GM21360 (cell line): ENCODE measurements around the gene IL11RA.

Experiments
- ATAC-seq: cut with Tn5 transposase; IDR thresholded peaks from one replicate; pipeline ENCODE4 v1.9.1; 2021; ENCODE audit warnings: mild to moderate bottlenecking, moderate library complexity; ENCODE audit not compliant: unreplicated experiment

IL11RA gene

DNA sequence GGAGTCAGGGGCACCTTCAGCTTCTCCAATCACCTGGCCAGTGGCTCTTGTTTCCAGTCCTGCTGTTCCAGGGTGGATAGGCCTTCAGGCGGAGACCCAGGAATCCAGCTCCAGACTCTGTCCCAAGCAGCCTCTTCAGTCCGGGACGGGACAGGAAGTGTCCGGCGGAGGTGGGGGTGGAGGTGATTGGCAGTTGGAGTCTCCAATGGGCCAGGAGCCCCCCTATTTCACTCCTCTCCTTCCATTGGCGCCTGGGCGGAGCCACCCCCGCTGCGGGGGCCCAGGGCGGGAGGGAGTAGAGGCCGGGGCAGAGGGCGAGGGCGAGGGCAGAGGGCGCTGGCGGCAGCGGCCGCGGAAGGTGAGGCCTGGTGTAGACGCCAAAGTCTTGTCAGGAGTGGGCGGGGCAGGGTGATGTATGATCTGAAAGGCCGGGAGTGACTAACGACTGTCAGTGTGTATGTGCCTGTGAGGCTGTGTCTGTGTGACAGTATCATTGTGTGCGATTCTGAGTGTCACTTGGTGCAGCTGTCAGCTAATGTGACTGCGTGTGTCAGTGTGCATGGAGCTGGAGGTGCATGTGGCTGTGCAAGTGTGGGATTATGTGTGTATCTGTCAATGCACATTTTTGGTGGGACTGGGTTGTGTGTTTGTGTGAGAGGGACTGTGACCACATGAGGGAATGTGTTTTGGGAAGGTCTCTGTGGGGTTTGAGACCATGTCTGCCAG is at the start of gene IL11RA:
Gene IL11RA (plus strand): TSS at position 310 of the 726 bp plus-strand sequence. CDS start 3,033 bp downstream, outside the sequence.
- ATAC-seq: no peak

DNA sequence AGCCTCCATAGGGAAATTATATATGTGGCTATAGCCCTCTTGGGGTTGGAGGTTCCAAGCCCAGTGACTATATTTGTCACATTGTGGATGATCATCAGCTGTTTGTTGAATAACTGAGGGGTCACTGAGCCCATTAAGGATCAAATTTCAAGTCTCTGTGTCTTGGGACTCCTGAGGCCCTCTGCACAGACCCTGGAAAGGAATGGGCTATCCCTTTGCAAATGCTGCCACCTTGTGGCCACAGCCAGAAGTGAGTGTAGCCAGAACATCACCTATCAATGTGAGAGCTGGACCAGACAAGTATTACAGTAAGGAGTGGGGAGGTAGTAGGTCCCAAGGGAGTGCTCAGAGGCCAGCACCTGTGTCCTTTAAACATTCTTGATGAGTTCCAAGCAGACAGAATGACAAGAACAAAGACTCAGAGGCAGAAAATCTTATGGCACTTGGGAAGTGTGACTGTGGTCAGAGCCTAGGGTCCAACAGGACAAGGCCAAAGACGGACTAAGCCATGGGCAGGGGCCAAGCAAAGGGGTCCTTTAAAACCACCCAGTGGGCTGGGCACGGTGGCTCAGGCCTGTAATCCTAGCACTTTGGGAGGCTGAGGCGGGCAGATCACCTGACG is 48.3 kb upstream of the IL11RA start:
- ATAC-seq: peak; percentile 62

DNA sequence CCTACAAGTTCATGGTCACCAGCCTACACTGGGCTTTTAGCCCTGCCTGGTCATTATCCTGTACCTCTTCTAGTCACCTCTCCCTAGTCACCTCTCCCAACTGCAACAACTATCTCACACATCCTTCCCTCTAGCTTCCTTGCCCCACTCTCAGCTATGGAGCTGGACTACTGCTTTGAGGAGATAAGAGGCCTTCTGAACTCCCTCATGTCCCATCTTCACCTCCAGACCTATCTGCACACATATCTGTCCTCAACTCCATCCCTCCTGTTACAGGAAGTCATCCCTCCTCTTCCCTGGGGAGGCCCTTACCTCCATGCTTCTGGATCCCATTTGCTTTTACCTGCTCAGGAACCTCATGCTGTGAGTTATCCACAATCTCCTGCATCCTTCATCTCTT is 45.8 kb upstream of the IL11RA start:
- no peak for ATAC-seq

DNA sequence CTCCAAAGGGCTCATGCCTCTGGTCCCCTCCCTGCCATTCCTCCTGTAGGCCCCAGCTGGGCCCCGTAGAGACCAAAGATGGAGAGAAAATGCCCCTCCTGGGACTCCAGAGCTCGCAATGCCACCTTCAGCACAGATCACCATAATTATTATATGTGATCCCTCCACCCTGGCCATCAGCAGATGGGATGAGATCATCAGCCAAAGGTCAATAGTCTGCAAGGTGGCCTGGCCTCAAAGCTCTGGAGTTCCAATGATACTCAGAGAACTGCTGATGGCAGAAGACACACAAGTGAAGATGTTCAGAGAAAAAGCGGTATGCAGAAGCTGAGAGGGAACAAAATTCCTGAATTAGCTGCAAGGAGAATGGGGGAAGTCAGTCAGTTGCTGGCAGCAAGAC is 45.1 kb upstream of the IL11RA start:
- ATAC-seq: no peak

DNA sequence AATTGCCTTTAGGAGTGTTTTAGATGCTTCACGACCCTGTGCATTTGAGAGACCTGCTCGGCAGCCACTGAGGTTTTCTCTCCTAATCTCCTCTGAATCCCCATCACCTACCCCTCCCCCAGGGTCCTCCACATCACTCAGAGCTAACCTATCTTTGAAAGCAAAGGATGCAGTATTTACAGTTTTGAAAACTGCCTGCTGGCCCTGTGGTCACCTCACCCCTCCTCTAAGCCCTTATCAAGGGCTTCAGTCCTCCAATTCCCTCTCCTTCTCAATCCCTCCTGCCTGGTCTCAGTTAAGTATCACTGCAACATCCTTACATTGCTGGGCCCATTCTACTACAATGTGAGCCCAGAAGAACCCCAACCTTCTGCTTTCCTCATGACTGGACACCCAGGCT is 44.7 kb upstream of the IL11RA start:
- ATAC-seq: no peak

DNA sequence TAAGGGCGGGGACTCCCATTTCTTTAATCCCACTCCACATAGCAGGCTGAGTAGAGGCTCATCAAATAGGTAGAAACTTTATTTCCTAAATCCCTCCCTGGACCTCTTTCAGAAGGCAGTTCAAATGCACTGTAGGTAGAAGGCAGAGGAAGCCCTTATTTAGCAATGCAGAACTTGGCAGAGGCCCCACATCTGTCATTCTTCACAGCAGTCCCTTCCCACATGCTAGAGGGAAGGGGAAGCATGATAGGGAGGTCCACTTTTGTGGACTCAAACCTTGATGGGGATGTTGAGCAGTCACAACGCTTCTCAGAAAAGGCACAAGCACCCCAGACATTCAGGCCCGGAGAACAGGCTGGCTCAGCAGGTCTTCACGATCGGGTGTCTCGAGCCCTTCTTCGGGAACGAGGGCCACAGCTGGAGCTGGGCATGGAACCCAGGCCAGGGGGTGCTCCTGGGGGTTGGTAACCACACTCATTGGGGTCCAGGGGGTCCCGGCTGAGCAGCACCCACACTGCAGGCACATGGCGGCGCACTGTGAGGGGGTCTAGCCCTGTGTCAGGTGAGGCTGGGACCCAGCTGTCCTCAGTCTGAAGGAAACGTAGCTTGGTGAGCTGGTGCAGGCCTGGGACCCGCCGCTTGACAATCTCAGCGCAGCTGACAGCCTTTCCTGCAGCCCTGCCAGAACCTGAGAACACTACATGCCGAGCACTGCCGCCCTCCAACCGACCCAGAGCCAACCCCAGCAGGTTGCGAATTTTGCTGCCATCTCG is 41.4 kb upstream of the IL11RA start:
- no peak for ATAC-seq

DNA sequence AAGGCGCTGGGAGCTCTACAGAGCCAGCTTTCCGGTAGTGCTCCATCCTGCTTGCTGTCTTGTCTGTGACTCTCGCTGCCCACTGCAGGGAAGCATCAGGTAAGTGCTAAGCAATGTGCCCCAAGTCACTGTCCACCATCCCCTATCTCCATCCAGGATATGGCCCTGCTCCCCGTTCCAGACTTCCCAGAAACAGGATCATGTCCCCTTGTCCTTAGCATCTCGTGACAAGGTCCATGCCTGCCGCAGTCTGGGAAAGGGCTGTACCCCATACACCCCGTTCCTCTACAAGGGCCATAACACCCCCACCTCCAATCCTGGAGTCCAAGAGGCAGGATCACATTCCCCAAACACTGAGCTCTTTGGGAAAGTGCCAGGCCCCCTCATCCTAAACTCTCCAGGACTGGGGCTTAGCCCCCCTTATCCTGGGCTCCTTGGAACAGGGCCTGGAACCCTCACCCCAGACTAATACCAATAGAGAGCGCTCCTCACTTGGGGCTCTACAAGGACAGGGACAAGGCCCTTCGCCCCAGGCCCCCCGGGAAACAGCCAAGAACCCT is 40.7 kb upstream of the IL11RA start:
- ATAC-seq: peak; percentile 13

DNA sequence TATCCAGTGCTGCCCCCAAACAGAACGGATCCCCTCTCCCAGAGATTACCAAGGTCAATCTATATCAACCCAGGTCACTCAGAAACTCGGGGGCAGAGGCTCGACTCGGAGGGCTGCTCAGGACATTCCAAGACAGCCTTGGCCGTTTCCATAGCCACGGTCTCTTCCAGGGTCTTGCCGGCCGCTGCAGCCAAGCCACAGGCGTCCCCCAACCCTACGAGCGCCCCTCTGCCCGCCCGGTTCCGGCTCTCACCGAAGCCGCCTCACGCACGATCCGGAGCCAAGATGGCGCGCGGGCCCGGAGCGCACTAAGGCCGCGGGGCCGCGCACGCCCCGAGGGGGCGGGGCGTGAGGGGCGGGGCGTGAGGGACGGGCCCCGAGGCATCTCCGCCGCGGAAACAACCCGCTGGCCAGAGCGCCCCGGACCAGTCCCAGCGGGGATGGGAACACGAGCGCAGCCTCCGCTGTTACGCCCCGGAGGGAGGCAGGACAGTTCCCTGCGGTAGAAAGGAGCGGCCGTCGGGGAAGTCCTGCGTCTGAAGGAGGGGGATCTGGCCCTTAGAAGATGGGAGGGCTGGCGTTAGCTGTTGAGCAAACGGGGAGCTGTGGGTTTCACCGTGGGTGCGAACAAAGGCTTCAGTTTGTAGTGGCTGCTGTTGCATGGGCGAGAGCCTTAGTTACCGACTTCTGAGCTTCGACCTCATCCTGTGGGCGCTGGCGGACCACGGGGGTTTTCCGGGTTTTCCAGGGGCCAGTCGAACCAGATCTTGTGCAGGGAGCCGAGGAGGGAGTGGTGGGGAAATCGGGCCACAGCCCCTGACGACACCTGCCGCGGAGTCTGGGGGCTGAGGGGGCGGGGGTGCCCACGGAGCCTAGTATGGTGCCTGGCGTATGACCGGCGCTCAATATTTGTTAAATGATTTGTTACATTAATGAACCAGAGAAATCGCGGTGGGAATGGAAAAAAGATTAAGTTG is 39.9 kb upstream of the IL11RA start, which contains the start of gene RPP25L:
Gene RPP25L (minus strand): TSS at position 287 of the 977 bp plus-strand sequence. CDS start 801 bp downstream, outside the sequence.
- ATAC-seq: peak; percentile 81

DNA sequence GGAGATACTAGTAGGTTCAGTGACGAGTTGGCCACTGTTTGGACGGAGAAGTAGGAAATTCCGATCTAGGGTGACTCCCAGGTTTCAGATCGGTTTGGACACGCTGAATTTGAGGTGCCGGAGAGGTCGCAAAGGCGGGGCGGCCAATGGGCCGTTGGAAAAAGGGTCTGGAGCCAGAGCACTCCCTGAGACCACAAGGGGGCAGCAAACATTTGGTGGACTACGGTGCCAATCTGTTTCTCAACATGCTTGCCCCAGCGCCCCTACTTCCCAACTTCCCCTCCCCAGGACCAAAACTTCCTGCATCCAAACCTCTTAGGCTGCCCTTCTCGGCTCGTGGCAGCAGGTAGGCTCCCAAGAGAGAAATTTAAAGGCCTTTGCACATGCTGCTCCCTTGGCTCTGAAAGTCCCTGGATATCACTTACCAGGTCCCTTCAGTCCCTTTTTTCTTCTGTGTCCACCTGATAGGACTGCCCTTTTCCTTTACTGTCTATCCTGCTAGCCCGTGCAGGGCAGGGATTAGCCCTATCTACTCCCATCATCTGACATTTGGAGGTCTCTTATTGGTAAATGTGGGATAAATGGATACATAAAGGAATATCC is 39.1 kb upstream of the IL11RA start:
- no peak for ATAC-seq

DNA sequence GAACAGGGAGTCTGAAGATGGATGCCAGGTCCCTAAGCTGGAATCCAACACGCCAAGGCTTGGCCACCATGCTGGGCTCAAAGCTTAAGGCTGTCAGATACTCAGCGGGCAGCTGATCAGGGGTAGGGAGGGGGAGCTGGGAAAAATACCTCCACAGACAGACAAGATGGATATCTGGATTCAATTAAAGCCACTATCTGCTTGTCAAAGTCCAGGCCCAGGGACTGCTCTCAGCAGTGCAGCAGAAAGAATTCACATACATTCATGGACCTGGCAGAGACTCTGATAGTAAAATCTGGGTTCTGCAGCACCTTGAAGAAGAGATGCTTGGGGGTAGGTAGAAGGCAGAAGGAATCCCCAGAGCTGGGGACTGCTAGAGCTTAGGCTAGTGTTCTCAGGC is 36.9 kb upstream of the IL11RA start:
- ATAC-seq: no peak

DNA sequence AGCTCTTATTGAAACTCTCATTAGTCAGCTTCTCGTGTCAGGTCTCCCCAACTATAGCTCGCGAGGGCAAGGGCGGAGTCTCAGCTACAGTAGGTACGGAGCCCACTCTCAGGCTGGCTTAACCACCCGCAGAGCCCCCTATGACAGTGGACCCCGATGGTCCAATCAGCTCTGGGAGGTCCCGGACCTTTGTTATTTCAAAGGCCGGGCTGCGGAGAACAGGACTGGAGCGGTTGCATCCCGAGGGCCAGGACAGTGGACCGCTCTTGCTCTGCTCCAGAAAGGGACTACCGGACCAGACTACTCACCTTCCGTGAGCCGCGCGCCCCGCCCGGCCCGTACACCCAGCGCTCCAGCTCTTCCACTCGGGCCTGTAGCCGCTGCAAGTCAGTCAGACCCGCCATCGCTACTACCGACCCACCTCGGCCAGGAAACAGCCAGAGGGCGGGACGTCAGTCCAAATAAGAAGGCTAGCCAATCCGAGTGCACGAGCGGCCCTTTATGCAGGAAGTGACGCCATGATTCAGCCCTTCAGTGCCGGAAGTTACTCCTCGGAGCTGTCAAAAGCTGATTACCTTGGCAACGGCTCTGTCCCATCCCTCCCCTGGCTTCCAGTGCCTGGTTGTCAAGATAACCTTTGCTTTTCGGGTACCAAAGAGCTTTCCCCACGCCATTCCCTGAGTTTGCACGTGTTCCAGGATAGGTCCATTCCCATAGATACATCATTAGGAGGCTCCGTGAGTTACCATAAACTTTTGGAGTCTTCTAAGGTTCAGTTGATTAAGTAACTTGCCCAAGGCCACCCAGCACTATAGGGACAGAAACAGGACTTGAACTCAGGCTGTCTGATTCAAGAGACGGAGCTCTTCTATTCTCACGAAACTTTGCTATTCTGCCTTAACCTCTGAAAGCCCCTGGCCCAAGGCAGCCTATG is 31.7 kb upstream of the IL11RA start, which contains the start of gene DCTN3:
Gene DCTN3 (minus strand): TSS at position 435 of the 934 bp plus-strand sequence. CDS start 31 bp downstream, at position 404.
- peak; percentile 90 for ATAC-seq

DNA sequence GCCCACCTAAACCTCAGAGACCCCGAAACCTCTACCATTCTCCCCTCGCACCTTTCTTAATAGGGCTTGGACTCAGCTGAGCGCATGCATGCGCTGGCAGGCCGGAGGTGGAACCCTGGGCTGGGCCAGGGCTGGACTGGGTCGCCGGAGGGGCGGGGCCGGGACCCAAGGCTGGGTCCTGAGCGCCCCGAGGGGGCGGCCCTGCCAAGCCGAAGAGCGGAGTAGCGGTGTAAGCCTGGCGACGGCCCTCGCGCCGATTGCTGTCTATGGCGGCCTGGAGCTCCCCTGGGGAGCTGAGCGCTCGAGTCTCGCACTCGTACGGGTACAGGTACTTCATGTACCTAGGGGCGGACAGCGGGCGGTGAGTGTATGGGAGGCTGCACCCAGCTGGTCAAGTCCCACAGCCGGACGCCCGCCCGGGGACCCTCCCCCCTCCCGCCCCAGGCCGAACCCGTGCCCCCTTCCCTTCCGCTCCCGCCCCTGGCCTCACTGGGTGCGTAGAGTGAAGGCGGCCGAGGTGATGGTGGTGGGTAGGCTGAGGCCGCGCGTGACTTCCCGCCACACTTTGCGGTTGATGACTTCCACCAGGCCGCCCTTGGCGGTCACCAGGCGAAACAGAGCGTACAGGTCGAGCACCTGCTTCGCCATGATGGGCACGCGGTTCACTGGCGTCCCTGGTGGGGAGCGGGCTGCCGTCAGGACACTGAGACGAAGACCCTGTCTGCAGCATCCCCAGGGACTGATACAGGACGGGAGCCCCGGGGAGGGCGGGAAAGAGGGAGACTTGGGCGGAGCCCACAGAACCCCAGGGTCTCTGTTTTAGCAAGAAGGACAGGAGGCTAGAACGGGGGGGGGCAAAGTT is 28.4 kb upstream of the IL11RA start:
- ATAC-seq: no peak

DNA sequence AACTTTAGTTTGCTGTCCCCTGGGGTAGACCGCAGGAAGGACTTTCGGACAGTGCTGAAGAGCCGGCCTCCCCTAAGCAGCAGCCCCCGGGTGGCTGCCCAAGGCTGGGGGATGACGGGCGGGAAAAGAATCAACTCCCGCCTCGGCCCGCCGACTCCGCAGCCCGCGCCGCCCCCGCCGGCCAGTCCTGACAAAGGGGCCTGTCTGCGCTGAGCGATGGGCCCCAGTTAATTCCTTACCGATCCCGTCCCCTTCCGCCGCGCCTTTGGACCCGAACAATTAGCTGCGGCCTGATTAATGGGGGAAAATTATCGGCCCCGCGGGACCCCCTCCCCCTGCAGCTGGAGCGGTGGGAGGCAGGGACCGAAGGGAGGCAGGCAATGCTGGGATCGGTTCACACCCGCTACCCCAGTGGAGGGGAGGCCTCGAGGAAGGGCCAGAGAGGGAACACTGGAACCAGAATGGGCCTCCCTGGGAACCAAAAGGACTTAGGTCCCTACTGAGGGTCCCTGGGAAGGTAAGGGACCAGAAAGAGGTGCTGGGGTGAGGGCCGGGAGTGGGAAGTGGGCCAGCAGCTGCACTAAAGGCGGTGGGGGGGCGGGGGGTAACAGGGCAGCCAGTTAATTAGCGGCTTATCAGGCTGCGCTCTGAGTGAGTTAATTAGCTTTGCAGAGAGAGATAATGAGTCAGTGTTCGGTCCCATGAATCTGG is 27.4 kb upstream of the IL11RA start:
- ATAC-seq: no peak

DNA sequence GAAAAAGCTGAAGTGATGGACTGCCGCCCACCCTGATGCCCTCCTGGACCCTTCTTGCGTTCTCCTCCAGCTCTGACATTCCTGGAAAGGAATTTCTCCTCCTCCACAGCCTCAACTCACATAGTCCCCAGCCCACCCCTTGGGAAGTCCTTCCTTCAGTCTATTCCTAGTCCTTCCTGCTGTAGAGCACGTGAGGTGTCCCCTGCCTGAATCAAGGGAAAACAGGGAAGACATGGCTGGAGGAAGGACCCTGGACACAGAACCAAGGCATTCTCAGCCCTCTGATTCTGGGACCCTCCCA is 26.8 kb upstream of the IL11RA start:
- ATAC-seq: no peak

DNA sequence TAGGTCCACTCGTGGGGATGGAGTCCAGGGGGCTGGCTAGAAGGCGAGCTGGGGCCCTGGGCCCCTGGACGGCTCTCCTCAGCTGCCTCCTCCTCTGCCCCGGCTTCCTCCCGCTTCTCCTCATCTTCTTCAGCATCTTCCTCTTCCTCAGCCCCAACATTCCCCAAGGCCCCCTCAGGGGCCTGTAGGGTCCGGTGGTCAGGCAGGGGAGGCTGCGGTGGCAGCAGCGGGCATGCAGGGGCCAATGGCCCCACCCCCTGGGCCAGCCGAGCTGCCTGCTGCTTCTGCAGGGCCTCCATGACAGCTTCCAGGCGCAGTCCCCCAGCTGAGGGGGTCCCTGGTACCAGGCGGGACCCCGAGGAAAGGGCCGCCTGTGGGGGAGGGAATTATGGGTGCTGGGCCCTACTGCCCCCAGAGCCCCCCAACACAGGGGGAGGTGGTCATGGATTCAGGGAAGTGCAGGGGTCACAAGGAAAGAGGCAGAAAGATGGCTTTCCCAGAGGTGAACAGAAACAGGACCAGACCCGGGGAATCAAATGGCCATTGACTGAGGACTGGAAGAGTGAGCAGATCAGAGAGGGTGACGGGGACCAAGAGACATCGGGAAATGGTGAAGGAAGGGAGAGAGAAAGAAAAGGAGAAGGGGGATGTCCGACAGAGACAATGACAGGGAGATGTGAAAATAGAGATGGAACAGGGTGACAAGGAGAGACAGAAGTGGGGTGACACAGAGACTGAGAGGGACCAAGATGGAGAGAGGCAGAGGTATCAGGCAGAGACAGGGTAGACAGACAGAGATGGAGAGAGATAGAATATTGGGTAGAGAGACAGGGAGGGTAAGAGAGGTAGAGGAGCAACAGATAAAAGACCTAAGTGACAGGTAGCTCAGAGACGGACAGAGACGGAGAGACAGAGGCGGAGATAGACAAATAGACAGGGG is 24.0 kb upstream of the IL11RA start:
- no peak for ATAC-seq
